Lower leg skin (tissue), 3 donors: ENCODE measurements around the gene FBXO8.

Experiments used
- CTCF ChIP-seq, 3 donors: fragments of 450-650 bp; IDR thresholded peaks; one replicate each; pipeline ENCODE4 v1.5.1; 2016; ENCODE audit warnings: antibody characterized with exemption in 3 of 3, mild to moderate bottlenecking in 3 of 3, moderate library complexity in 2 of 3
- POLR2A ChIP-seq, 2 donors: fragments of 450-650 bp; IDR thresholded peaks; one replicate each; pipeline ENCODE4 v1.6.1; 2016 to 2017; ENCODE audit warnings: antibody characterized with exemption in 2 of 2, mild to moderate bottlenecking in 1 of 2, moderate library complexity in 1 of 2

GRCh38 chr4:174193438-174194374 is 89.8 kb downstream of the FBXO8 start:
- TF ChIP-seq CTCF (IDR thresholded peaks at IDR 0.05) (no peak), POLR2A (IDR thresholded peaks at IDR 0.05) (no peak)
